ENCODE data around the gene CREB5.

Gene CREB5

DNA sequence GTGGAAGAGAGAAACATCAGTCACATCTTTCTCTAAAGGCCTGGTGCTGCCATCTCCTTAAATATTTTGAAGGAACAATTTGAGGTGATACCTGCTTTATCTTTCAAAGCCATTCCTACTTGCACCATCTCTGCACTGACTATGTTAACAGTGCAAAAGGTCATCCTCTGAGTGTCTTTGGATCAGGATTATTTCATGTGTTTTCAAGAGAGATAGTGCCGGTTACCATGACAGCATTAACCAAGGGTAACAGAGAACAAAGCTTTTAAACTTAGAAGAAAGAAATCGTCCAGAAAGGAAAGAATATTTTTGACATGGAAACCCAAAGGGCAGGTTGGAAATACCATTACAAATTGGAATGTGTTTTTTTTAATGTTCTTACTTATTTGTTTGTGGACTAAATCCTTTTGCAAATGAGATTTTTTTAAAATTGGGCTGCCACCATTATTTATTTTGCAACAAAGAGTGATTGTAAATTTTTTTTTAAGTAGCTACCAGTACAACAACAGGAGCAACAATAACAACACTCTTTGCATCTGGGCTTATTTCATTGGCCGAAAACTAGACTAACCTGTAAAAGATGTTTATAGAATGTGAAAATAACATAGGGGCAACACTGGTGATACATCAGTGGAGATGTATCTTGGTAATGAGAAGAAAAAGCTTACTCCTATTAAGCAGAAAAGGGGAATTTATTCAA is 234.2 kb downstream of the CREB5 start:
- no peak for TF ChIP-seq SIN3A (IDR thresholded peaks at IDR 0.05; ENCODE audit: borderline replicate concordance, insufficient read depth, low read length)
- TF ChIP-seq FOXP2 (optimal IDR thresholded peaks at IDR 0.05; ENCODE audit: borderline replicate concordance, extremely low read depth, extremely low read length, insufficient read depth): no peak

DNA sequence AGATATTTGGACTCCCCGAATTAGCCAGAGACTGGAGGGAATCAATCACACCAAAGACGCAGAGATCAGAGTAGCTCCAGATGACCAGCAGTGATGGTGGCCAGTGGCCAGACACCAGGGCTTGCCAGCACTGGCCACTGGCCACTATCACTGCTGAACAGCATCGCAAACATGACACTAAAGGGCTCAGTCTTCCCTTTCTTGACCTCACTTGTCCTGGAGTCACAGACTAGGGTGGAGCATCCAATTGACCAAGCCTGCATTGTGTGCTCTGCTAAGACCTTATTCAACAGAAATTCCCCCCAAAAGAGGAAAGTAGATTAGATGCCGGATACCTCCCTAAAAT is 234.7 kb downstream of the CREB5 start:
- TF ChIP-seq SIN3A (IDR thresholded peaks at IDR 0.05; ENCODE audit: borderline replicate concordance, insufficient read depth, low read length) (no peak), FOXP2 (optimal IDR thresholded peaks at IDR 0.05; ENCODE audit: borderline replicate concordance, extremely low read depth, extremely low read length, insufficient read depth) (no peak), TAF1 (IDR thresholded peaks at IDR 0.05; ENCODE audit: borderline replicate concordance, insufficient read depth, low read length) (no peak), POLR2AphosphoS5 (IDR thresholded peaks at IDR 0.05; ENCODE audit: low read depth, low read length) (no peak)
- TF ChIP-seq, protein P1, sequence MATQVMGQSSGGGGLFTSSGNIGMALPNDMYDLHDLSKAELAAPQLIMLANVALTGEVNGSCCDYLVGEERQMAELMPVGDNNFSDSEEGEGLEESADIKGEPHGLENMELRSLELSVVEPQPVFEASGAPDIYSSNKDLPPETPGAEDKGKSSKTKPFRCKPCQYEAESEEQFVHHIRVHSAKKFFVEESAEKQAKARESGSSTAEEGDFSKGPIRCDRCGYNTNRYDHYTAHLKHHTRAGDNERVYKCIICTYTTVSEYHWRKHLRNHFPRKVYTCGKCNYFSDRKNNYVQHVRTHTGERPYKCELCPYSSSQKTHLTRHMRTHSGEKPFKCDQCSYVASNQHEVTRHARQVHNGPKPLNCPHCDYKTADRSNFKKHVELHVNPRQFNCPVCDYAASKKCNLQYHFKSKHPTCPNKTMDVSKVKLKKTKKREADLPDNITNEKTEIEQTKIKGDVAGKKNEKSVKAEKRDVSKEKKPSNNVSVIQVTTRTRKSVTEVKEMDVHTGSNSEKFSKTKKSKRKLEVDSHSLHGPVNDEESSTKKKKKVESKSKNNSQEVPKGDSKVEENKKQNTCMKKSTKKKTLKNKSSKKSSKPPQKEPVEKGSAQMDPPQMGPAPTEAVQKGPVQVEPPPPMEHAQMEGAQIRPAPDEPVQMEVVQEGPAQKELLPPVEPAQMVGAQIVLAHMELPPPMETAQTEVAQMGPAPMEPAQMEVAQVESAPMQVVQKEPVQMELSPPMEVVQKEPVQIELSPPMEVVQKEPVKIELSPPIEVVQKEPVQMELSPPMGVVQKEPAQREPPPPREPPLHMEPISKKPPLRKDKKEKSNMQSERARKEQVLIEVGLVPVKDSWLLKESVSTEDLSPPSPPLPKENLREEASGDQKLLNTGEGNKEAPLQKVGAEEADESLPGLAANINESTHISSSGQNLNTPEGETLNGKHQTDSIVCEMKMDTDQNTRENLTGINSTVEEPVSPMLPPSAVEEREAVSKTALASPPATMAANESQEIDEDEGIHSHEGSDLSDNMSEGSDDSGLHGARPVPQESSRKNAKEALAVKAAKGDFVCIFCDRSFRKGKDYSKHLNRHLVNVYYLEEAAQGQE (IDR thresholded peaks at IDR 0.05; ENCODE audit: insufficient read depth in 1 of 2, low read depth in 2 of 2, low read length in 2 of 2): no peak

DNA sequence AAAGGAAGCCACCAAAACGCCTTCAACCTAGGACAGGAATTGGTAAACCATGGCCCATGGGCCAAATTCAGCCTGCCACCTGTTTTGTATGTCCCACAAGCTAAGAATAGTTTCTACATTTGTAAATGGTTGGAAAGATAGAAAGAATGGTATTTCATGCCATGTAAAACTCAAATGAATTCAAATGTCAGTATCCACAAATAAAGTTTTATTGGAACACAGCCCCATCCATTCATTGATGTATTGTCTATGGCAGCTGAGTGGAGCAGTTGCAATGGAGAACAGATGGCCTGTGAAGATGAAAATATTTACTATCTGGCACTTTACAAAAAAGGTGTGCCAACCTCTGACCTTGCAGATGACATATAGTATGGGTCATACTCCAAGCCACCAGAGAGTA is 236.9 kb downstream of the CREB5 start:
- TF ChIP-seq FOXP2 (optimal IDR thresholded peaks at IDR 0.05; ENCODE audit: borderline replicate concordance, extremely low read depth, extremely low read length, insufficient read depth) (no peak), SIN3A (IDR thresholded peaks at IDR 0.05; ENCODE audit: borderline replicate concordance, insufficient read depth, low read length) (no peak), POLR2AphosphoS5 (IDR thresholded peaks at IDR 0.05; ENCODE audit: low read depth, low read length) (no peak), TAF1 (IDR thresholded peaks at IDR 0.05; ENCODE audit: borderline replicate concordance, insufficient read depth, low read length) (no peak)
- TF ChIP-seq, protein P1 (IDR thresholded peaks at IDR 0.05; ENCODE audit: insufficient read depth in 1 of 2, low read depth in 2 of 2, low read length in 2 of 2): no peak

DNA sequence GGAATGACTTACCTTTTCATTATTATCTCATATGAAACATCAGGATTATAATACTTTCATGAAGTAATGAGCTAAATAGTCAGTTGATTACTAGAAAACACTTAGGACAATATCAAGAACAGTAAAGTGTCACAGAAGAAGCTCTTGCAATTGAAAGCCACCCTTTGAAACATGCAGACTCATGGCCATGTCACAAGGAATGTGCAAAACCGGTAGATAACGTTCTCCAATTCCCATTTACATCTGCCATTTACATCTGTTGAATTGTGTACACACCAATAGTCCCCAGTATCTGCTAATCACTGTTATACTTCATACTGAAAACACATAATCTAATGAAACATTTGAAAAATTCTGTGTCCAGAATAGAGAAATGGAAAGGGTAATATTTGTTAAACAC is 237.5 kb downstream of the CREB5 start:
- no peak for TF ChIP-seq TAF1 (IDR thresholded peaks at IDR 0.05; ENCODE audit: borderline replicate concordance, insufficient read depth, low read length)
- no peak for TF ChIP-seq SIN3A (IDR thresholded peaks at IDR 0.05; ENCODE audit: borderline replicate concordance, insufficient read depth, low read length)

- TF ChIP-seq POLR2AphosphoS5 (IDR thresholded peaks at IDR 0.05; ENCODE audit: low read depth, low read length) (no peak), SIN3A (IDR thresholded peaks at IDR 0.05; ENCODE audit: borderline replicate concordance, insufficient read depth, low read length) (no peak), TAF1 (IDR thresholded peaks at IDR 0.05; ENCODE audit: borderline replicate concordance, insufficient read depth, low read length) (no peak), FOXP2 (optimal IDR thresholded peaks at IDR 0.05; ENCODE audit: borderline replicate concordance, extremely low read depth, extremely low read length, insufficient read depth) (no peak)
- TF ChIP-seq, protein P1 (IDR thresholded peaks at IDR 0.05; ENCODE audit: insufficient read depth in 1 of 2, low read depth in 2 of 2, low read length in 2 of 2): no peak
Observed at GRCh38 chr7:28654110-28654509, 241.8 kb downstream of the CREB5 start.

DNA sequence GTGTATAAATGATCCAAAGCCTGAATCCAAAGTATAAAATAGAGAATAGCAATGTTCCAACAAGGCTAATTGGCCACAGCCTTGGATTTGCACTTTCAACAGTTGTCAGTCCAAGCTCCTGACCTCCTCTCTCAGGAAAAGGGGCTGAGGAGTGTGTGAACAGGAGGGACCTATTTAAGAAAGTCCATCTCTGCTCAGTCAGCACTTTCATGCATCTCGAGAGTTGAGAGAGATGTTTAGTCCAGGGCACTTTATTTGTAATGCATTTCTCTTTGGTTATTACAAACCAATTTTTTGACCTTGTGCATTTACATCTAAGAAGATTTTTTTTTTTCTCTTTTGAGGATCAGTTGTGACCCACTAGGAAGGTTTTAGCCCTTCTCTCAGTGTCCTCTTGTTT is 244.2 kb downstream of the CREB5 start:
- TF ChIP-seq POLR2AphosphoS5 (IDR thresholded peaks at IDR 0.05; ENCODE audit: low read depth, low read length): no peak
- no peak for TF ChIP-seq TAF1 (IDR thresholded peaks at IDR 0.05; ENCODE audit: borderline replicate concordance, insufficient read depth, low read length)
- no peak for TF ChIP-seq SIN3A (IDR thresholded peaks at IDR 0.05; ENCODE audit: borderline replicate concordance, insufficient read depth, low read length)
- TF ChIP-seq, protein P1 (IDR thresholded peaks at IDR 0.05; ENCODE audit: insufficient read depth in 1 of 2, low read depth in 2 of 2, low read length in 2 of 2): no peak
- no peak for TF ChIP-seq FOXP2 (optimal IDR thresholded peaks at IDR 0.05; ENCODE audit: borderline replicate concordance, extremely low read depth, extremely low read length, insufficient read depth)
